AG04450 (cell line): ENCODE data around the gene ATRX. TPM values are rescaled to one million over a fixed set of nuclear protein-coding genes. Genes with fewer than 3 reads are reported as not detected.

ENCODE experiments used
- CTCF ChIA-PET: fragments of 300-600, 350-600 bp; formaldehyde crosslinking; extraction: SDS; loops from one replicate; lab custom pipeline; 2022; ENCODE audit warnings: antibody characterized with exemption, inconsistent platforms; lab: Charles Lee
- POLR2A ChIA-PET: fragments of 350-600 bp; formaldehyde crosslinking; extraction: SDS; loops from one replicate; lab custom pipeline; 2021; ENCODE audit warnings: antibody characterized with exemption, inconsistent platforms; lab: Yijun Ruan, JAX
- DNase-seq: peaks from one replicate; pipeline ENCODE4 v3.0.0-alpha.2; 2011; ENCODE audit warnings: low read depth, low spot score
- H3K27ac ChIP-seq: one replicate; pipeline ENCODE4 v1.5.1; 2012; ENCODE audit warnings: low read depth, low read length, control low read depth
- H3K27me3 ChIP-seq: one replicate; pipeline ENCODE4 v1.6.0; 2012; ENCODE audit warnings: low read length; ENCODE audit not compliant: control insufficient read depth, insufficient read depth
- H3K4me3 ChIP-seq: 2 replicates; pipeline ENCODE4 v1.5.1; 2011; ENCODE audit warnings: mild to moderate bottlenecking, low read depth, low read length, control low read depth
- H3K9me3 ChIP-seq: 2 replicates; pipeline ENCODE4 v1.5.1; 2012; ENCODE audit warnings: low read length; ENCODE audit not compliant: control insufficient read depth, insufficient read depth
- CTCF ChIP-seq: IDR thresholded peaks from 2 replicates; pipeline ENCODE4 v1.5.1; 2011; ENCODE audit warnings: low read depth, low read length, control low read depth, inconsistent platforms
- polyA plus RNA-seq: library from polyadenylated mRNA; depleted of rRNA; stranded (reverse); fragments of >200 nt; gene quantifications from 2 replicates; pipeline ENCODE4 v1.2.3, GENCODE V29; 2011

Gene ATRX
- polyA plus RNA-seq, 1 experiment, result 76.3 TPM

DNA sequence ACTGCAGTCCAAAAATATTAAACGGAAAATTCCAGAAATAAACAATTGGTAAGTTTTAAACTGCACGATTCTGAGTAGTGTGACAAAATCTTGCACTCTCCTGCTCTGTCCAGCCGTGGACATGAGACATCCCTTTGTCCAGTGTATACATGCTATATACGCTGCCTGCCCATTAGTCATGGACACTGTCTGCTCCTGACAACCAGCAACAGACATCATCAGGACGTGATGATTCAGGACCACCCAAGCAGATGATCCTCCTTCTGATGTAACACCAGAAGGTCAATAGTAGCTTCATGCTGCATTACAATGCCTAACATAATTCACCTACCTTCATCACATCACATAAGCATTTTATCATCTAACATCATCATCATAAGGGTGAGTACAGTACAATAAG, 36.3 kb downstream of the ATRX start:
- H3K9me3 ChIP-seq, result no peaks in the 10 kb centered on the region
- H3K4me3 ChIP-seq, result no peak overlapping the region
- no peak for DNase-seq
- no peaks in the 10 kb centered on the region for H3K27me3 ChIP-seq
- no peak overlapping the region for H3K27ac ChIP-seq
- TF ChIP-seq CTCF, result no peak
- CTCF ChIA-PET, result interaction anchor here (0.6 kb wide), 1 partner anchor 42 kb away, joined by 10 read pairs; no protein-coding TSS in a partner anchor
- POLR2A ChIA-PET, result no interaction called here

- ChIA-PET CTCF (no interaction called here), POLR2A (no interaction called here)
- no peak for TF ChIP-seq CTCF
- Histone ChIP-seq H3K4me3 (no peak overlapping the region), H3K27ac (no peak overlapping the region), H3K9me3 (no peaks in the 10 kb centered on the region), H3K27me3 (no peaks in the 10 kb centered on the region)
- no peak for DNase-seq
These were observed 42.3 kb downstream of the ATRX start for GRCh38 chrX:77743720-77744119.

DNA sequence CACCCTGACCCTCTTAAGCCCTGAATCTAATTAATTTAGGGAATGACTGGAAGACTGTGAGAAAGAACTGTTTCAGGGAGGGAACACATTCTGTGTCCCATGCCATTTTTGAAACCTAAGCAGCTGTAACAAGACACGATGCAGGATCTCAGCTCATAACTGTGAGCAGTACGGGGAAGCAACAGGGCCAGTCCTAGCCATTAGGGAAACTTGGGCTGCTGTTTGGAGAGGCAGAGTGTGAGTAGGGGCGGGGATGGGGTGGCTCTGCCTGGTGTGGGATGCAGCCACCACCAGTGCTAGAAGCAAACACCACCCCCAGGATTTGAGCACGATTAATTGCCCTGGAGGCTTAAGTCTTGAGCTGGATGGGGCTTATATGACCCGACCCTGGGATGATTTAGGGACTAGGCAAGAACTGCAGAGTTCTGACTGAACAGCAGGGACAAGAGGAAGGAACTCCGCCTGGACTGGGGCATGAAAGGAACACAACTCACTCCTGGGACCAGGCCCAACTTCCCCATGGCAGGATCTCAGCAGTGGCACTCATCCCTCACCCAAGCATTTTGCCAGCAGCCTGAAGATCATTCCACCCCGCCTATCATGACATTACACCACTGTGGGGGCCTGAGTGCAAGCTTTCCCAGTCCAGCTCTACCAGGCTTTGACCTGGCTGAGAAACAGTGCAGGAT, 43.1 kb downstream of the ATRX start:
- DNase-seq, result no peak
- no peaks in the 10 kb centered on the region for H3K9me3 ChIP-seq
- TF ChIP-seq CTCF, result no peak
- ChIA-PET POLR2A (no interaction called here), CTCF (no interaction called here)
- no peak overlapping the region for H3K4me3 ChIP-seq
- no peaks in the 10 kb centered on the region for H3K27me3 ChIP-seq
- no peak overlapping the region for H3K27ac ChIP-seq

DNA sequence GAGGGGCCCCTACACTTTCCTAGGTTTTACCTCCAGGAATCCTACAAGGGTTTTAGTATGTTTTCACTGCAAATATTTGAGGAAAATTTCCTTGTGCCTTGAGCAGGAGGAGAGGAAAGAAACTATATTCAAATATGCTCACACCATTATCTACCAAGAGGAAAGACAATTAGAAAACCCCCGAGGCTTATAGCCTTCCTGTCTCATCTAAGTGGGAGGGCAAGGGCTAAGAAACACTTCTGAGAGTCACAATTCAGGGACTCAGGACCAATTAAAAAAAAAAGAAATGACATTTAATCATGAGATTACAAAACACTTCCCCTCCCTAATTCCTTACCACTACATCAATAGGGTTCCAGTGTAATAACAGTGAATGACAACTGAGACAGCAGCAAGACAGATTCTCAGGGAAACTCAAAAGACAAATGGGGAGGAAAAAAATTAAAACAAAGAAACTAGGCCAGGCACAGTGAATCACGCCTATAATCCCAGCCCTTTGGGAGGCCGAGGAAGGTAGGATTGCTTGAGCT, 45.6 kb downstream of the ATRX start:
- no peak overlapping the region for H3K4me3 ChIP-seq
- H3K9me3 ChIP-seq, result no peaks in the 10 kb centered on the region
- ChIA-PET CTCF (interaction anchor here (0.6 kb wide), 1 partner anchor 288 kb away, joined by 6 read pairs; no protein-coding TSS in a partner anchor), POLR2A (no interaction called here)
- no peak overlapping the region for H3K27ac ChIP-seq
- no peak for TF ChIP-seq CTCF
- no peak for DNase-seq
- no peaks in the 10 kb centered on the region for H3K27me3 ChIP-seq

DNA sequence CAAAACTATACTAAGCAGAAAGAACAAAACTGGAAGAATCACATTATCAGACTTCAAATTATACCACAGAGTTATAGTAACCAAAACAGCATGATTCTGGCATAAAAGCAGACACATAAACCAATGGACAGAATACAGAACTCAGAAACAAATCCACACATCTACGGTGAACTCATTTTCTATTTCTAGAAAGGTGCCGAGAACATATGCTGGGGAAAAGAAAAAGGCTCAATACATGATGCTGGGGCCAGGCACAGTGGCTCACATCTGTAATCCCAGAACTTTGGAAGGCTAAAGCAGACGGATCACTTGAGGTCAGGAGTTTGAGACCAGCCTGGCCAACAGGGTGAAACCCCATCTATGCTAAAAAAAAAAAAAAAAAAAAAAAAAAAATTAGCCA, 52.7 kb downstream of the ATRX start:
- no peak for DNase-seq
- peaks cover 3% of the 10 kb centered on the region; the same call in 1 of the 2 replicates for H3K9me3 ChIP-seq
- CTCF ChIA-PET, result no interaction called here
- POLR2A ChIA-PET, result no interaction called here
- TF ChIP-seq CTCF, result no peak
- no peaks in the 10 kb centered on the region for H3K27me3 ChIP-seq
- H3K27ac ChIP-seq, result no peak overlapping the region
- no peak overlapping the region for H3K4me3 ChIP-seq
